NCI-H1105 (cell line): Measurements from ENCODE around the gene DCAF6.

ENCODE experiments used
- DNase-seq: peaks from one replicate; lab custom pipeline; 2025; lab: John Stamatoyannopoulos, UW

The DCAF6 gene

DNA sequence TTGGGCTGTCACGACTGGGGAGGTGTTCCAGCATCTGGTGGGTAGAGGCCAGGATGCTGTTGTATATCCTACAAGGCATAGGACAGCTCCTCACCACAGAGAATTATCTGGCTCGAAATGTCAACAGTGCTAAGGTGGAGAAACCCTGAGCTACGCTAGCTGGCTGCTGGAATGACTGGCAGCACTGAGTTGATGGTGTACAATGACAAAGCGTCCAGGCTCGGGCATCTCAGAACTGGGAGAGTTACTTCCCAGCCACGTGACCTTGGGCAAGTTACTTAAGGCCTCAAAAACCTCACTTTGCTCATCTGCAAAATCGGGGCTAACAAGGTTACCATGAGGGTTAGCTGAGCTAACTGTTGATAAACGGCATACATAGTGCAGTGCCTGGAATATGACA is 164.9 kb downstream of the DCAF6 start:
- no peak for DNase-seq

DNA sequence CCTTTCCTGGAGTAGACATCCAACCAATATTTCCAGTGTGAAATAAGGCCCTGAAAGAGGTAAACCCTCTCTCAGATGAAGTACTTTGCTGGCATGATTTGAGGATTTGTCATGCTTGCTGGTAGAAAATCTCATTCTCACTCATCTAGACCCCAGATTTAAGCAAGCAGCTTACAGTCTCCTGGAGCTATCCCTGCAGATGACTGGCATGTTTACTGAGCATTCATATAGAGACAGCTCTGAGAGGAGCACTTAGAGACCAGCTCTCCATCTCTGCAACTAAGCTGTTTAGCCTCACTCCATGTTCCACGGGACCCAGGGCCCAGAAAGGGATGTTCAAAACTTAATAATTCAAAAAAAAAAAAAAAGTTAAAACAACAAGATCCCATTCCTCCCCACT is 166.0 kb downstream of the DCAF6 start:
- no peak for DNase-seq

DNA sequence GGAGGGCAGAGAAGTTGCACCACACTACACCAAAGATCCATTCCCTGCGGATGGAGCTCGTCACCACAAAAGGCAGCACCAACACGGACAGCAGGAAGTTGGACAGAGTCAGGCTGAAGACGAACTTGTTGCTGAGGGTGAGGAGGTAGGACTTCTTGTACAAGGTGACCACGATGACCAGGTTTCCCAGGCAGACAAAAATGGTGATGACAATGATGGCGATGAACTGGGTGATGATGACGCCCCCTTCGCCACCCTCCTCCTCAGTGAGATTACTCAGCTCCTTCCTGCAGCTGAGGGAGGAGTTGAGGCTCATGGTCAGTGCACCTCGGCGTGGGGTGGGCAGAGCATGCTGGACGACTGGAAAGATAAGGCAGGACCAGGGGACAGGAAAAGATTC is 168.1 kb downstream of the DCAF6 start:
- DNase-seq, result no peak

DNA sequence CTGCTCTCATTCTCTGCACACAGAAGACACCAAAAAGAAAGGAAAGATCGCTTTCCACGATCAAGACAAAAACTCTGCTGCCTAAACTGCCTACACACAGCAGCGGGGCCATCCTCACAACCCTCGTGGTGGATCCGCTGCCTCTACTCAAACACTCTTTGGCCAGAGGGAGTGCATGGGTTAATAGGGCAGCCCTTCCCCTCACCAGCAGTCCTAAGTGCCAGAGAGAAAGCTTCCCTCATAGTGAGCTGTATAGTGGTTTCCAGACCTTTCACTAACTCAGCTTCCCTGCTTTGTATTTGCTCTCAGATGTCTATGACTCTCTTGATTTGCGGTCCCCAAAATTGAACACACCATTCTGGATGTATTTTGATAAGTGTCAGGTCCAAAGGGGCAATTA is 169.4 kb downstream of the DCAF6 start:
- no peak for DNase-seq

GRCh38 chr1:168106274-168106673 is 169.8 kb downstream of the DCAF6 start:
- DNase-seq, result no peak

GRCh38 chr1:168110896-168111545 is 174.5 kb downstream of the DCAF6 start:
- no peak for DNase-seq

- peak; percentile 87 for DNase-seq
Observed at GRCh38 chr1:168112673-168113305, 176.3 kb downstream of the DCAF6 start.

- no peak for DNase-seq
Observed at GRCh38 chr1:168114845-168115244, 178.4 kb downstream of the DCAF6 start.

- no peak for DNase-seq
Observed at GRCh38 chr1:168116327-168116799, 179.9 kb downstream of the DCAF6 start.

GRCh38 chr1:168119750-168120149 is 183.3 kb downstream of the DCAF6 start:
- DNase-seq, result no peak

- DNase-seq, result no peak
Observed at GRCh38 chr1:168121401-168122011, 185.0 kb downstream of the DCAF6 start.

- DNase-seq, result no peak
Observed at GRCh38 chr1:168125051-168125450, 188.6 kb downstream of the DCAF6 start.
